GM12878 (cell line): ENCODE results near the gene SYNM. TPM values are rescaled to one million over a fixed set of nuclear protein-coding genes. Genes with fewer than 3 reads are reported as not detected.
A peak's percentile ranks its signal among the peaks of the same experiment; 100 is the strongest.

Experiments
- CHD1 ChIP-seq: IDR thresholded peaks from 2 replicates; pipeline ENCODE4 v1.6.1; 2012; ENCODE audit warnings: low read depth, low read length, improper control_type of control experiment
- CREB1 ChIP-seq: IDR thresholded peaks from 2 replicates; pipeline ENCODE4 v1.6.1; 2012; ENCODE audit warnings: low read depth, mild to moderate bottlenecking, inconsistent platforms
- EED ChIP-seq: sonication (generic); IDR thresholded peaks from 2 replicates; pipeline ENCODE4 v1.6.1; 2016; ENCODE audit warnings: antibody characterized with exemption, low read depth
- HDAC2 ChIP-seq: fragments of 200-600 bp; sonication (generic); IDR thresholded peaks from 2 replicates; pipeline ENCODE4 v1.6.1; 2017
- LARP7 ChIP-seq: fragments of 450-650 bp; IDR thresholded peaks from 2 replicates; pipeline ENCODE4 v1.6.1; 2017; ENCODE audit warnings: mild to moderate bottlenecking
- MTA2 ChIP-seq: fragments of 450-650 bp; IDR thresholded peaks from 2 replicates; pipeline ENCODE4 v1.6.1; 2016; ENCODE audit warnings: low read depth, mild to moderate bottlenecking, moderate library complexity
- NFYB ChIP-seq: IDR thresholded peaks from 2 replicates; pipeline ENCODE4 v1.6.1; 2011; ENCODE audit warnings: low read depth, mild to moderate bottlenecking, low read length, improper control_type of control experiment, moderate library complexity; ENCODE audit not compliant: insufficient read depth
- NR2F1 ChIP-seq: fragments of 450-650 bp; conservative IDR thresholded peaks from 2 replicates; pipeline ENCODE4 v1.6.1; 2017; ENCODE audit warnings: mild to moderate bottlenecking
- POLR2A ChIP-seq: IDR thresholded peaks from 2 replicates; pipeline ENCODE4 v1.6.1; 2011; ENCODE audit warnings: low read depth, mild to moderate bottlenecking, low read length
- RAD21 ChIP-seq: IDR thresholded peaks from 2 replicates; pipeline ENCODE4 v1.6.1; 2011; ENCODE audit warnings: mild to moderate bottlenecking, low read depth, low read length, moderate library complexity; ENCODE audit not compliant: insufficient read depth
- SMC3 ChIP-seq: IDR thresholded peaks from 2 replicates; pipeline ENCODE4 v1.6.1; 2011; ENCODE audit warnings: low read length, improper control_type of control experiment, borderline replicate concordance
- TBL1XR1 ChIP-seq: IDR thresholded peaks from 2 replicates; pipeline ENCODE4 v1.6.1; 2012; ENCODE audit warnings: low read depth, low read length, improper control_type of control experiment
- TCF12 ChIP-seq: IDR thresholded peaks from 2 replicates; pipeline ENCODE4 v1.6.1; 2011; ENCODE audit warnings: low read depth, mild to moderate bottlenecking, low read length
- TCF7 ChIP-seq: IDR thresholded peaks from 2 replicates; pipeline ENCODE4 v1.6.1; 2014; ENCODE audit warnings: antibody characterized with exemption, borderline replicate concordance
- YY1 ChIP-seq: IDR thresholded peaks from 2 replicates; pipeline ENCODE4 v1.6.1; 2011; ENCODE audit warnings: low read depth, mild to moderate bottlenecking, low read length
- polyA plus RNA-seq, 11 experiments: library from polyadenylated mRNA; depleted of rRNA in 4 of 11; unstranded in 6 of 11; stranded (reverse) in 5 of 11; fragments of >200 nt; fragmentation: Nextera tagmentation in 4 of 11; fragmentation: Illumina TruSeq in 1 of 11; extraction: Ambion mirVana in 4 of 11; extraction: Trizol in 1 of 11; gene quantifications; 1 replicate in 1 of 11; 2 replicates in 10 of 11; pipeline versions ENCODE4 v1.2.1 to v1.2.3, GENCODE V29; 2011 to 2016; ENCODE audit warnings: inconsistent platforms in 2 of 11, missing spikeins in 2 of 11, low read depth in 1 of 11
- total RNA-seq, 4 experiments: library from RNA; depleted of rRNA in 3 of 4; stranded (reverse); fragments of >200 nt in 3 of 4; fragmentation: Illumina TruSeq in 1 of 4; extraction: Trizol in 1 of 4; gene quantifications; 2 replicates each; pipeline versions ENCODE4 v1.2.1 to v1.2.3, GENCODE V29; 2013 to 2021
- TF ChIP-seq, protein P1 (sequence below): fragments of 450-650 bp; IDR thresholded peaks from 2 replicates; pipeline ENCODE4 v1.6.1; 2017; ENCODE audit warnings: antibody characterized with exemption, mild to moderate bottlenecking, moderate library complexity
- TF ChIP-seq, protein P2 (sequence below): fragments of 450-650 bp; IDR thresholded peaks from 2 replicates; pipeline ENCODE4 v1.6.1; 2017; ENCODE audit warnings: mild to moderate bottlenecking, moderate library complexity
- TF ChIP-seq, protein P3 (sequence below): fragments of 450-650 bp; formaldehyde crosslinking; IDR thresholded peaks from 2 replicates; pipeline ENCODE4 v1.5.0; 2022; ENCODE audit warnings: mild to moderate bottlenecking, missing genetic modification characterization
- TF ChIP-seq, protein P4 (sequence below): IDR thresholded peaks from 2 replicates; pipeline ENCODE4 v1.6.1; 2011; ENCODE audit warnings: borderline replicate concordance, low read depth, mild to moderate bottlenecking, moderate library complexity, low read length; ENCODE audit not compliant: insufficient read depth, poor library complexity, severe bottlenecking

Gene SYNM
- total and polyA plus RNA-seq, 10 of the 15 experiments (the other 5 are each of a cell fraction or from before 2014, with no cell fraction given): 0.05 to 1.1 (median 0.89) TPM; not detected in 1

DNA sequence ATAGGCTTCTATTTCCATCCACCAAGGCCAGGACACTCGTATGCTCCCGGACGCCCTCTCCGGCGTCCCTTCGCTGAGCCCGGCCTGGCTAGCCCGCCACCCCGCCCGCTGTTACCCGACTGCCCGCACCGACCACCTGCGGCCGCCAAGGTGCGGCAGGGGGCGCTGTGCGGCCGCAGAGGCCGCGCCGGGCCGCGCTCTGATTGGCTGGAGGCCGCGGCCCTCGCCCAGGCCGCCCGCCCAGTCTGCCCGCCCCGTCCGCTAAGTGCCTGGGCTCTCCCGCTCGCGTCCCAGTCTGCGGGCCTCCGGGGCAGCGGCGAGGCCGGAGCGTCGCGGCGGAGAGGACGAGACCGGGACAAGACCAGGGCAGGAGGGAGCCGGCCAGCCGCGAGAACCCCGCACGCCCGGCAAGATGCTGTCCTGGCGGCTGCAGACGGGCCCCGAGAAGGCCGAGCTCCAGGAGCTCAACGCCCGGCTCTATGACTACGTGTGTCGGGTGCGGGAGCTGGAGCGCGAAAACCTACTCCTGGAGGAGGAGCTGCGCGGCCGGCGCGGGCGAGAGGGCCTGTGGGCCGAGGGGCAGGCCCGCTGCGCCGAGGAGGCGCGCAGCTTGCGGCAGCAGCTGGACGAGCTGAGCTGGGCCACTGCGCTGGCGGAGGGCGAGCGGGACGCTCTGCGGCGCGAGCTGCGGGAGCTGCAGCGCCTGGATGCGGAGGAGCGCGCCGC is at the start of gene SYNM (continued):
- TF ChIP-seq, protein P1, sequence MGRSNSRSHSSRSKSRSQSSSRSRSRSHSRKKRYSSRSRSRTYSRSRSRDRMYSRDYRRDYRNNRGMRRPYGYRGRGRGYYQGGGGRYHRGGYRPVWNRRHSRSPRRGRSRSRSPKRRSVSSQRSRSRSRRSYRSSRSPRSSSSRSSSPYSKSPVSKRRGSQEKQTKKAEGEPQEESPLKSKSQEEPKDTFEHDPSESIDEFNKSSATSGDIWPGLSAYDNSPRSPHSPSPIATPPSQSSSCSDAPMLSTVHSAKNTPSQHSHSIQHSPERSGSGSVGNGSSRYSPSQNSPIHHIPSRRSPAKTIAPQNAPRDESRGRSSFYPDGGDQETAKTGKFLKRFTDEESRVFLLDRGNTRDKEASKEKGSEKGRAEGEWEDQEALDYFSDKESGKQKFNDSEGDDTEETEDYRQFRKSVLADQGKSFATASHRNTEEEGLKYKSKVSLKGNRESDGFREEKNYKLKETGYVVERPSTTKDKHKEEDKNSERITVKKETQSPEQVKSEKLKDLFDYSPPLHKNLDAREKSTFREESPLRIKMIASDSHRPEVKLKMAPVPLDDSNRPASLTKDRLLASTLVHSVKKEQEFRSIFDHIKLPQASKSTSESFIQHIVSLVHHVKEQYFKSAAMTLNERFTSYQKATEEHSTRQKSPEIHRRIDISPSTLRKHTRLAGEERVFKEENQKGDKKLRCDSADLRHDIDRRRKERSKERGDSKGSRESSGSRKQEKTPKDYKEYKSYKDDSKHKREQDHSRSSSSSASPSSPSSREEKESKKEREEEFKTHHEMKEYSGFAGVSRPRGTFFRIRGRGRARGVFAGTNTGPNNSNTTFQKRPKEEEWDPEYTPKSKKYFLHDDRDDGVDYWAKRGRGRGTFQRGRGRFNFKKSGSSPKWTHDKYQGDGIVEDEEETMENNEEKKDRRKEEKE: no peak
- TF ChIP-seq CHD1 (no peak), YY1 (peak; percentile 48; the same call in 1 of the 2 replicates), TCF12 (0 out of 2 replicates have a peak, but pooled peaks have one; percentile 32), CREB1 (0 out of 2 replicates have a peak, but pooled peaks have one; percentile 6), POLR2A (peak; percentile 48; the same call in 1 of the 2 replicates), EED (no peak), MTA2 (no peak), NR2F1 (0 out of 2 replicates have a peak, but pooled peaks have one; percentile 20), LARP7 (peak; percentile 51; the same call in 1 of the 2 replicates), TCF7 (no peak), NFYB (peak; percentile 76; the same call in 1 of the 2 replicates), RAD21 (peak; percentile 68), HDAC2 (no peak), SMC3 (peak; percentile 50; the same call in 1 of the 2 replicates), TBL1XR1 (no peak)
- TF ChIP-seq, protein P2, sequence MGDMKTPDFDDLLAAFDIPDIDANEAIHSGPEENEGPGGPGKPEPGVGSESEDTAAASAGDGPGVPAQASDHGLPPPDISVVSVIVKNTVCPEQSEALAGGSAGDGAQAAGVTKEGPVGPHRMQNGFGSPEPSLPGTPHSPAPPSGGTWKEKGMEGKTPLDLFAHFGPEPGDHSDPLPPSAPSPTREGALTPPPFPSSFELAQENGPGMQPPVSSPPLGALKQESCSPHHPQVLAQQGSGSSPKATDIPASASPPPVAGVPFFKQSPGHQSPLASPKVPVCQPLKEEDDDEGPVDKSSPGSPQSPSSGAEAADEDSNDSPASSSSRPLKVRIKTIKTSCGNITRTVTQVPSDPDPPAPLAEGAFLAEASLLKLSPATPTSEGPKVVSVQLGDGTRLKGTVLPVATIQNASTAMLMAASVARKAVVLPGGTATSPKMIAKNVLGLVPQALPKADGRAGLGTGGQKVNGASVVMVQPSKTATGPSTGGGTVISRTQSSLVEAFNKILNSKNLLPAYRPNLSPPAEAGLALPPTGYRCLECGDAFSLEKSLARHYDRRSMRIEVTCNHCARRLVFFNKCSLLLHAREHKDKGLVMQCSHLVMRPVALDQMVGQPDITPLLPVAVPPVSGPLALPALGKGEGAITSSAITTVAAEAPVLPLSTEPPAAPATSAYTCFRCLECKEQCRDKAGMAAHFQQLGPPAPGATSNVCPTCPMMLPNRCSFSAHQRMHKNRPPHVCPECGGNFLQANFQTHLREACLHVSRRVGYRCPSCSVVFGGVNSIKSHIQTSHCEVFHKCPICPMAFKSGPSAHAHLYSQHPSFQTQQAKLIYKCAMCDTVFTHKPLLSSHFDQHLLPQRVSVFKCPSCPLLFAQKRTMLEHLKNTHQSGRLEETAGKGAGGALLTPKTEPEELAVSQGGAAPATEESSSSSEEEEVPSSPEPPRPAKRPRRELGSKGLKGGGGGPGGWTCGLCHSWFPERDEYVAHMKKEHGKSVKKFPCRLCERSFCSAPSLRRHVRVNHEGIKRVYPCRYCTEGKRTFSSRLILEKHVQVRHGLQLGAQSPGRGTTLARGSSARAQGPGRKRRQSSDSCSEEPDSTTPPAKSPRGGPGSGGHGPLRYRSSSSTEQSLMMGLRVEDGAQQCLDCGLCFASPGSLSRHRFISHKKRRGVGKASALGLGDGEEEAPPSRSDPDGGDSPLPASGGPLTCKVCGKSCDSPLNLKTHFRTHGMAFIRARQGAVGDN: no peak
- TF ChIP-seq, protein P3, sequence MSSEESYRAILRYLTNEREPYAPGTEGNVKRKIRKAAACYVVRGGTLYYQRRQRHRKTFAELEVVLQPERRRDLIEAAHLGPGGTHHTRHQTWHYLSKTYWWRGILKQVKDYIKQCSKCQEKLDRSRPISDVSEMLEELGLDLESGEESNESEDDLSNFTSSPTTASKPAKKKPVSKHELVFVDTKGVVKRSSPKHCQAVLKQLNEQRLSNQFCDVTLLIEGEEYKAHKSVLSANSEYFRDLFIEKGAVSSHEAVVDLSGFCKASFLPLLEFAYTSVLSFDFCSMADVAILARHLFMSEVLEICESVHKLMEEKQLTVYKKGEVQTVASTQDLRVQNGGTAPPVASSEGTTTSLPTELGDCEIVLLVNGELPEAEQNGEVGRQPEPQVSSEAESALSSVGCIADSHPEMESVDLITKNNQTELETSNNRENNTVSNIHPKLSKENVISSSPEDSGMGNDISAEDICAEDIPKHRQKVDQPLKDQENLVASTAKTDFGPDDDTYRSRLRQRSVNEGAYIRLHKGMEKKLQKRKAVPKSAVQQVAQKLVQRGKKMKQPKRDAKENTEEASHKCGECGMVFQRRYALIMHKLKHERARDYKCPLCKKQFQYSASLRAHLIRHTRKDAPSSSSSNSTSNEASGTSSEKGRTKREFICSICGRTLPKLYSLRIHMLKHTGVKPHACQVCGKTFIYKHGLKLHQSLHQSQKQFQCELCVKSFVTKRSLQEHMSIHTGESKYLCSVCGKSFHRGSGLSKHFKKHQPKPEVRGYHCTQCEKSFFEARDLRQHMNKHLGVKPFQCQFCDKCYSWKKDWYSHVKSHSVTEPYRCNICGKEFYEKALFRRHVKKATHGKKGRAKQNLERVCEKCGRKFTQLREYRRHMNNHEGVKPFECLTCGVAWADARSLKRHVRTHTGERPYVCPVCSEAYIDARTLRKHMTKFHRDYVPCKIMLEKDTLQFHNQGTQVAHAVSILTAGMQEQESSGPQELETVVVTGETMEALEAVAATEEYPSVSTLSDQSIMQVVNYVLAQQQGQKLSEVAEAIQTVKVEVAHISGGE (CRISPR knock-in tag): no peak
- TF ChIP-seq, protein P4, sequence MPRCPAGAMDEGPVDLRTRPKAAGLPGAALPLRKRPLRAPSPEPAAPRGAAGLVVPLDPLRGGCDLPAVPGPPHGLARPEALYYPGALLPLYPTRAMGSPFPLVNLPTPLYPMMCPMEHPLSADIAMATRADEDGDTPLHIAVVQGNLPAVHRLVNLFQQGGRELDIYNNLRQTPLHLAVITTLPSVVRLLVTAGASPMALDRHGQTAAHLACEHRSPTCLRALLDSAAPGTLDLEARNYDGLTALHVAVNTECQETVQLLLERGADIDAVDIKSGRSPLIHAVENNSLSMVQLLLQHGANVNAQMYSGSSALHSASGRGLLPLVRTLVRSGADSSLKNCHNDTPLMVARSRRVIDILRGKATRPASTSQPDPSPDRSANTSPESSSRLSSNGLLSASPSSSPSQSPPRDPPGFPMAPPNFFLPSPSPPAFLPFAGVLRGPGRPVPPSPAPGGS: no peak
